Fibroblast of lung (primary cell): ENCODE data around the gene CARD14.

Source experiments
- EZH2 ChIP-seq: IDR thresholded peaks from 2 replicates; pipeline ENCODE4 v1.5.1; 2012; ENCODE audit warnings: low read length, control low read depth, mild to moderate bottlenecking; ENCODE audit errors: missing control alignments
- TF ChIP-seq, protein P1 (sequence below), 2 donors: IDR thresholded peaks in 1 of 2; conservative IDR thresholded peaks in 1 of 2; 1 replicate in 1 of 2; 2 replicates in 1 of 2; pipeline ENCODE4 v1.5.1; 2011 to 2012; ENCODE audit warnings: low read length in 2 of 2, control low read depth in 1 of 2, inconsistent platforms in 1 of 2, low read depth in 1 of 2, mild to moderate bottlenecking in 1 of 2

DNA sequence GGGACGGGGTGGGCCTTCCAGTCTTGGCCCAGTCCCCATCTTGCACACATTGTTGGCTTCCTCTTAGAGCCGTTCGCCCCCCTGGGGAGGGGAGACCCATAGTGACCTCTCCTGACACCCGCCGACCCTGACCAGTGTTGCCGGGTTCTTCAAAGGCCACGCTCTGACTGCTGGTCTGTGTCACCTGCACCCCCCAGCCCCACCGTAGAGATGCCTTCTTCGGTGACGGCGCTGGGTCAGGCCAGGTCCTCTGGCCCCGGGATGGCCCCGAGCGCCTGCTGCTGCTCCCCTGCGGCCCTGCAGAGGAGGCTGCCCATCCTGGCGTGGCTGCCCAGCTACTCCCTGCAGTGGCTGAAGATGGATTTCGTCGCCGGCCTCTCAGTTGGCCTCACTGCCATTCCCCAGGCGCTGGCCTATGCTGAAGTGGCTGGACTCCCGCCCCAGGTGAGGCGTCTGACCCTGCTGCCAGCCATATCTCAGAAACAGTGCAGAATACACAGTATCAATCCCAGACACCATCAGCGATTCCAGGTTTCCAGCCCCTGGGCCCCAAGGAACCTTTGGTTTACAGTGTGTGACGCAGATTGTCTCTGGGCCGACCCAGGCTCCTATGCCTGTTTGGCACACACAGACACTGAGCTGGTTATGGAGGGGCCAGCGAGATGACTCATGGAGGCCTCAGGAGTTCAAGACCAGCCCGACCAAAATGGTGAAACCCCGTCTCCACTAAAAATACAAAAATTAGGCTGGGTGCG lies 51.7 kb downstream of the CARD14 start:
- TF ChIP-seq, protein P1, sequence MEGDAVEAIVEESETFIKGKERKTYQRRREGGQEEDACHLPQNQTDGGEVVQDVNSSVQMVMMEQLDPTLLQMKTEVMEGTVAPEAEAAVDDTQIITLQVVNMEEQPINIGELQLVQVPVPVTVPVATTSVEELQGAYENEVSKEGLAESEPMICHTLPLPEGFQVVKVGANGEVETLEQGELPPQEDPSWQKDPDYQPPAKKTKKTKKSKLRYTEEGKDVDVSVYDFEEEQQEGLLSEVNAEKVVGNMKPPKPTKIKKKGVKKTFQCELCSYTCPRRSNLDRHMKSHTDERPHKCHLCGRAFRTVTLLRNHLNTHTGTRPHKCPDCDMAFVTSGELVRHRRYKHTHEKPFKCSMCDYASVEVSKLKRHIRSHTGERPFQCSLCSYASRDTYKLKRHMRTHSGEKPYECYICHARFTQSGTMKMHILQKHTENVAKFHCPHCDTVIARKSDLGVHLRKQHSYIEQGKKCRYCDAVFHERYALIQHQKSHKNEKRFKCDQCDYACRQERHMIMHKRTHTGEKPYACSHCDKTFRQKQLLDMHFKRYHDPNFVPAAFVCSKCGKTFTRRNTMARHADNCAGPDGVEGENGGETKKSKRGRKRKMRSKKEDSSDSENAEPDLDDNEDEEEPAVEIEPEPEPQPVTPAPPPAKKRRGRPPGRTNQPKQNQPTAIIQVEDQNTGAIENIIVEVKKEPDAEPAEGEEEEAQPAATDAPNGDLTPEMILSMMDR (conservative IDR thresholded peaks at IDR 0.05 in 1 of 2, IDR thresholded peaks at IDR 0.05 in 1 of 2; ENCODE audit: low read depth in 1 of 2, low read length in 2 of 2) = no peak
- no peak for TF ChIP-seq EZH2
